HCT116 (cell line): ENCODE measurements around the gene EDEM1. TPM values are rescaled to one million over a fixed set of nuclear protein-coding genes. Genes with fewer than 3 reads are reported as not detected.

Source experiments
- ATAC-seq: fragments of 200-7000 bp; cut with Tn5 transposase; 2 replicates; pipeline ENCODE4 v1.9.1; 2020; ENCODE audit warnings: mild to moderate bottlenecking, moderate library complexity
- BruUV-seq: library from RNA; stranded (reverse); fragments of 400-500 nt; replicated peaks from 2 replicates; lab custom pipeline; 2021; lab: Mats Ljungman, UMichigan
- CTCF ChIA-PET: fragments of 300-600 bp; sonication (Branson Sonifier 250); formaldehyde crosslinking; loops from one replicate; lab custom pipeline; 2021; ENCODE audit warnings: antibody characterized with exemption; lab: Charles Lee
- POLR2A ChIA-PET: fragments of 300-600, 350-600 bp; sonication (Branson Sonifier 250); formaldehyde crosslinking; loops from one replicate; lab custom pipeline; 2021; ENCODE audit warnings: antibody characterized with exemption; lab: Charles Lee
- RAD21 ChIA-PET, 2 experiments: fragments of 300-600 bp; sonication (Branson Sonifier 250); formaldehyde crosslinking; loops; one replicate each; lab custom pipeline; 2023; ENCODE audit warnings: low total read pairs in 2 of 2; ENCODE audit not compliant: uncharacterized antibody in 2 of 2, unreplicated experiment in 2 of 2, low non-redundant PET in 1 of 2; lab: Charles Lee
- DNase-seq: peaks from one replicate; pipeline ENCODE4 v3.0.0-alpha.2; 2010; ENCODE audit warnings: low read depth, low spot score
- H2AFZ ChIP-seq: fragments of 200-600 bp; shearing (Covaris generic), sonication (generic); 2 replicates; pipeline ENCODE4 v1.6.1; 2017; ENCODE audit warnings: low read depth, mixed run types, mixed read lengths, antibody characterized with exemption, low read length; ENCODE audit not compliant: poor library complexity, severe bottlenecking
- H3K27ac ChIP-seq: 2 replicates; pipeline ENCODE4 v1.5.1; 2012; ENCODE audit warnings: low read depth, low read length
- H3K27me3 ChIP-seq: fragments of 200-600 bp; sonication (generic); 2 replicates; pipeline ENCODE4 v1.6.1; 2016; ENCODE audit warnings: mixed run types, low read length, mixed read lengths; ENCODE audit not compliant: insufficient read depth
- H3K36me3 ChIP-seq, 2 experiments: fragments of 200-500 bp in 1 of 2; fragments of 200-600 bp in 1 of 2; sonication (Bioruptor generic) in 1 of 2; sonication (generic) in 1 of 2; 2 replicates each; pipeline versions ENCODE4 v1.5.1 to v1.6.1; 2014 to 2016; ENCODE audit warnings: low read length in 2 of 2, inconsistent platforms in 1 of 2, mixed read lengths in 1 of 2, mixed run types in 1 of 2; ENCODE audit not compliant: insufficient read depth in 2 of 2, control insufficient read depth in 1 of 2
- H3K4me1 ChIP-seq, 2 experiments: fragments of 200-600 bp in 1 of 2; sonication (generic) in 1 of 2; 2 replicates each; pipeline versions ENCODE4 v1.5.1 to v1.6.1; 2012 to 2017; ENCODE audit warnings: low read length in 2 of 2, inconsistent platforms in 1 of 2, mild to moderate bottlenecking in 1 of 2, mixed read lengths in 1 of 2, mixed run types in 1 of 2, moderate library complexity in 1 of 2; ENCODE audit not compliant: insufficient read depth in 2 of 2, control insufficient read depth in 1 of 2
- H3K4me2 ChIP-seq: fragments of 200-600 bp; sonication (generic); 2 replicates; pipeline ENCODE4 v1.6.1; 2017; ENCODE audit warnings: mixed run types, low read length, mixed read lengths
- H3K4me3 ChIP-seq, 2 experiments: fragments of 200-600 bp in 1 of 2; sonication (generic) in 1 of 2; replicated peaks in 1 of 2; 2 replicates each; pipeline ENCODE4 v1.5.1; 2011 to 2016; ENCODE audit warnings: low read length in 2 of 2, control low read depth in 1 of 2, low read depth in 1 of 2, mild to moderate bottlenecking in 1 of 2, mixed read lengths in 1 of 2, mixed run types in 1 of 2
- H3K79me2 ChIP-seq: fragments of 200-600 bp; sonication (generic); 2 replicates; pipeline ENCODE4 v1.6.1; 2017; ENCODE audit warnings: mild to moderate bottlenecking, mixed run types, low read length, moderate library complexity, mixed read lengths; ENCODE audit not compliant: insufficient read depth
- H3K9ac ChIP-seq: fragments of 200-600 bp; sonication (generic); 2 replicates; pipeline ENCODE4 v1.6.1; 2016; ENCODE audit warnings: low read length, mixed read lengths
- H3K9me2 ChIP-seq: fragments of 200-600 bp; sonication (generic), shearing (Covaris generic); 2 replicates; pipeline ENCODE4 v1.6.1; 2017; ENCODE audit warnings: mixed run types, mild to moderate bottlenecking, moderate library complexity; ENCODE audit not compliant: insufficient read depth
- H3K9me3 ChIP-seq, 2 experiments: fragments of 200-500 bp in 1 of 2; fragments of 200-600 bp in 1 of 2; sonication (Bioruptor generic) in 1 of 2; sonication (generic) in 1 of 2; 2 replicates each; pipeline ENCODE4 v1.6.1; 2014 to 2017; ENCODE audit warnings: low read length in 2 of 2, mixed read lengths in 2 of 2, inconsistent platforms in 1 of 2, low read depth in 1 of 2, mild to moderate bottlenecking in 1 of 2, mixed run types in 1 of 2, moderate library complexity in 1 of 2; ENCODE audit not compliant: control insufficient read depth in 1 of 2, insufficient read depth in 1 of 2
- H4K20me1 ChIP-seq: fragments of 200-600 bp; sonication (generic), shearing (Covaris generic); 2 replicates; pipeline ENCODE4 v1.6.1; 2017; ENCODE audit warnings: mixed run types, mild to moderate bottlenecking, moderate library complexity; ENCODE audit not compliant: insufficient read depth
- ATF3 ChIP-seq: IDR thresholded peaks from 2 replicates; pipeline ENCODE4 v1.6.1; 2012
- CBX3 ChIP-seq: IDR thresholded peaks from 2 replicates; pipeline ENCODE4 v1.6.1; 2012; ENCODE audit warnings: low read depth
- FOSL1 ChIP-seq: IDR thresholded peaks from 2 replicates; pipeline ENCODE4 v1.6.1; 2012; ENCODE audit warnings: low read depth
- JUND ChIP-seq: IDR thresholded peaks from 2 replicates; pipeline ENCODE4 v1.6.1; 2012
- SIN3A ChIP-seq: IDR thresholded peaks from 2 replicates; pipeline ENCODE4 v1.6.1; 2012; ENCODE audit warnings: low read depth
- intact Hi-C: fragments of 100-400 bp; cut with micrococcal nuclease; formaldehyde crosslinking; loops from 2 replicates; pipeline ENCODE4 v1.10.0; 2022
- total RNA-seq: library from RNA; stranded (reverse); gene quantifications from one replicate; pipeline ENCODE4 v1.2.1, GENCODE V29; 2021; ENCODE audit not compliant: unreplicated experiment
- TF ChIP-seq, protein P1 (sequence below): IDR thresholded peaks from 2 replicates; pipeline ENCODE4 v1.6.1; 2012; ENCODE audit warnings: low read depth

The EDEM1 gene
- total RNA-seq, 1 experiment from 2014 or later: 23.7 TPM

DNA sequence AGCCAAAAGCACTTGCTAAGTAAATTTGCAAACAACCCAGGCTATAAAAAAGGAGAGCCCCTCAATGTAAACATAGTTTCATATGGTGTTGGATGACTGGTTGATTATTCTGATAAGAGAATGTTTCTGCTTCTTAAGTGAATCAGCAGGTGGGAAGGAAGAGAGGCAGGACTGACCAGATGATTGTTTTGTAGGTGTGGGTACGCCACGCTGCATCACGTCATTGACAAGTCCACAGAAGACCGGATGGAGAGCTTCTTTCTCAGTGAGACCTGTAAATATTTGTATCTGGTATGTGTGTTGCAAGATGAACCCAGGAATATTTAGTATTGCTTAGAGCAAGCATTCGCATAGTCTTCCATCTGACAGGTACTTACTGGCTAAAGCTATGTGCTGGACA is 23.4 kb downstream of the EDEM1 start (continued):
- TF ChIP-seq, protein P1, sequence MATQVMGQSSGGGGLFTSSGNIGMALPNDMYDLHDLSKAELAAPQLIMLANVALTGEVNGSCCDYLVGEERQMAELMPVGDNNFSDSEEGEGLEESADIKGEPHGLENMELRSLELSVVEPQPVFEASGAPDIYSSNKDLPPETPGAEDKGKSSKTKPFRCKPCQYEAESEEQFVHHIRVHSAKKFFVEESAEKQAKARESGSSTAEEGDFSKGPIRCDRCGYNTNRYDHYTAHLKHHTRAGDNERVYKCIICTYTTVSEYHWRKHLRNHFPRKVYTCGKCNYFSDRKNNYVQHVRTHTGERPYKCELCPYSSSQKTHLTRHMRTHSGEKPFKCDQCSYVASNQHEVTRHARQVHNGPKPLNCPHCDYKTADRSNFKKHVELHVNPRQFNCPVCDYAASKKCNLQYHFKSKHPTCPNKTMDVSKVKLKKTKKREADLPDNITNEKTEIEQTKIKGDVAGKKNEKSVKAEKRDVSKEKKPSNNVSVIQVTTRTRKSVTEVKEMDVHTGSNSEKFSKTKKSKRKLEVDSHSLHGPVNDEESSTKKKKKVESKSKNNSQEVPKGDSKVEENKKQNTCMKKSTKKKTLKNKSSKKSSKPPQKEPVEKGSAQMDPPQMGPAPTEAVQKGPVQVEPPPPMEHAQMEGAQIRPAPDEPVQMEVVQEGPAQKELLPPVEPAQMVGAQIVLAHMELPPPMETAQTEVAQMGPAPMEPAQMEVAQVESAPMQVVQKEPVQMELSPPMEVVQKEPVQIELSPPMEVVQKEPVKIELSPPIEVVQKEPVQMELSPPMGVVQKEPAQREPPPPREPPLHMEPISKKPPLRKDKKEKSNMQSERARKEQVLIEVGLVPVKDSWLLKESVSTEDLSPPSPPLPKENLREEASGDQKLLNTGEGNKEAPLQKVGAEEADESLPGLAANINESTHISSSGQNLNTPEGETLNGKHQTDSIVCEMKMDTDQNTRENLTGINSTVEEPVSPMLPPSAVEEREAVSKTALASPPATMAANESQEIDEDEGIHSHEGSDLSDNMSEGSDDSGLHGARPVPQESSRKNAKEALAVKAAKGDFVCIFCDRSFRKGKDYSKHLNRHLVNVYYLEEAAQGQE: no peak
- no peak for TF ChIP-seq ATF3
- TF ChIP-seq JUND: no peak
- TF ChIP-seq FOSL1: no peak

DNA sequence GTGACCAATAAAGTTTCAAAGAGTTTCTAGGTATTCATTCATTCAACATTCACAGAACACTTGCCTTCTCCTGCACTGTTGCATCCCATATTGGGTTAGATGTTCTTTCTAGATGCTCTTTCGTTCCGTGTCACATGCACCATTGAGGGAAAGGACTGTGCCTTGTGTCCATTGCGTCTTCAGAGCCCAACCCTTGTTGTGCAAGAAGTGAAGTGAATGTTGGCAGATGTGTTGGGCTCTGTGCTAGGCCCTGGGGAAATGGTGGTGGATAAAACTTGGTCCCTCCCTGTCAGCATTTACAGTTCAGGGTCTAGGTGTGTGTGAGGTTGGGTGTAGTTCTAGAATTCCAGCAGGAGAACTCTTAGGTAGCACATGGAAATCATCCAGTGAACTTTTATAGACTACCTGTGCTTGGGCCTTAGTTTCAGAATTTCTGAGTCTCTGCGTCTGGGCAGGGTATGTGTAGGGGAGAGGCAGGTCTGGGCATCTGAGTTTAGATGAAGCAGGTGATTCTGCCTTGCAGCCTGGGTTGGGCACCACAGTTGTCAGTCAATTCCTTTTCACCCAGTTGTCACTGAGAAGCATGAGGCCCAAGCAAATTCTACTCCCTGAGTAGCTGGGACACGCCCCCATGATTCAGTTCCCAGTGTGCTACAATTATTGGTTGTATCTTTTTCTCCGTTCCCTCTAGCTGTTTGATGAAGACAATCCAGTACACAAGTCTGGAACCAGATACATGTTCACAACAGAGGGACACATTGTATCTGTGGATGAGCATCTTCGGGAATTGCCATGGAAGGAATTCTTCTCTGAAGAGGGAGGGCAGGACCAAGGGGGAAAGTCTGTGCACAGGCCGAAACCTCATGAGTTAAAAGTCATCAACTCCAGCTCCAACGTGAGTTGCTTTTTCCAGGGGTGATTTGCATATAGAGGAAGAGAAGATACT is 25.4 kb downstream of the EDEM1 start:
- ChIA-PET RAD21 (no interaction called here), CTCF (no interaction called here), POLR2A (no interaction called here)
- Histone ChIP-seq H3K4me2 (no peak overlapping the region), H3K27me3 (no peaks in the 10 kb centered on the region), H2AFZ (no peak overlapping the region), H3K9ac (no peak overlapping the region), H3K4me3 (no peak overlapping the region), H3K9me2 (no peaks in the 10 kb centered on the region), H3K27ac (no peak overlapping the region), H3K4me1 (no peaks in the 10 kb centered on the region), H3K36me3 (peaks cover 33 to 68% of the 10 kb centered on the region in 2 experiments; a peak in 3 of 4 replicates), H3K9me3 (no peaks in the 10 kb centered on the region), H3K79me2 (no peaks in the 10 kb centered on the region), H4K20me1 (no peaks in the 10 kb centered on the region)
- TF ChIP-seq SIN3A: no peak
- TF ChIP-seq ATF3: no peak
- TF ChIP-seq CBX3: no peak
- no peak for TF ChIP-seq JUND
- no peak for ATAC-seq
- BruUV-seq: no TSS peak
- no peak for DNase-seq
- intact Hi-C loops: no loop called here
